ENCODE results near the gene MBNL2.

Gene MBNL2

GRCh38 chr13:97431171-97431764, 209.1 kb downstream of the MBNL2 start:
- DNase-seq: no peak

GRCh38 chr13:97432232-97432916, 210.2 kb downstream of the MBNL2 start:
- DNase-seq: no peak

- peak; percentile 96 to 98 for DNase-seq
Observed at GRCh38 chr13:97432917-97433726, 211.0 kb downstream of the MBNL2 start.

- peak; percentile 87 to 89 for DNase-seq
Observed at GRCh38 chr13:97433727-97434396, 211.7 kb downstream of the MBNL2 start, which contains the start of gene RAP2A. Gene RAP2A, plus strand, starts transcription at chr13:97434169. Its CDS starts 302 bp downstream, at chr13:97434471.

- peak; percentile 42 to 44 for DNase-seq
Observed at GRCh38 chr13:97434397-97435201, 212.5 kb downstream of the MBNL2 start.

GRCh38 chr13:97435323-97435722, 213.2 kb downstream of the MBNL2 start:
- no peak for DNase-seq

GRCh38 chr13:97435794-97436193, 213.7 kb downstream of the MBNL2 start:
- no peak for DNase-seq

- DNase-seq: no peak
Observed at GRCh38 chr13:97436845-97437244, 214.7 kb downstream of the MBNL2 start.

GRCh38 chr13:97437729-97438128, 215.6 kb downstream of the MBNL2 start:
- no peak for DNase-seq

- DNase-seq: no peak
Observed at GRCh38 chr13:97438856-97439595, 216.9 kb downstream of the MBNL2 start.

GRCh38 chr13:97440598-97441170, 218.6 kb downstream of the MBNL2 start:
- DNase-seq: no peak

- no peak for DNase-seq
Observed at GRCh38 chr13:97441368-97441767, 219.2 kb downstream of the MBNL2 start.
